ENCODE measurements around the gene GRIK5.

DNA sequence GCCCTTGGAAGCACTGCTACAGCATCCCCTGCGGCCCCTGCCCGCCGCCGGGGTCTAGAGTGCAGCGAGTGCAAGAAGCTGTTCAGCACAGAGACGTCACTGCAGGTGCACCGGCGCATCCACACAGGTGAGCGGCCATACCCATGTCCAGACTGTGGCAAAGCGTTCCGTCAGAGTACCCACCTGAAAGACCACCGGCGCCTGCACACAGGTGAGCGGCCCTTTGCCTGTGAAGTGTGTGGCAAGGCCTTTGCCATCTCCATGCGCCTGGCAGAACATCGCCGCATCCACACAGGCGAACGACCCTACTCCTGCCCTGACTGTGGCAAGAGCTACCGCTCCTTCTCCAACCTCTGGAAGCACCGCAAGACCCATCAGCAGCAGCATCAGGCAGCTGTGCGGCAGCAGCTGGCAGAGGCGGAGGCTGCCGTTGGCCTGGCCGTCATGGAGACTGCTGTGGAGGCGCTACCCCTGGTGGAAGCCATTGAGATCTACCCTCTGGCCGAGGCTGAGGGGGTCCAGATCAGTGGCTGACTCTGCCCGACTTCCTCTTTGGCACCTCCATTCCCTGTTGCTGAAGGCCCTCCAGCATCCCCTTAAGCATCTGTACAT lies 10.9 kb upstream of the GRIK5 start:
- TF ChIP-seq CTCF (IDR thresholded peaks at IDR 0.05; ENCODE audit: extremely low read depth in 1 of 2, insufficient read depth in 1 of 2, low read depth in 1 of 2, low read length in 2 of 2) (no peak), POLR2A (IDR thresholded peaks at IDR 0.05; ENCODE audit: low read depth, low read length) (no peak)

All from endothelial cell of umbilical vein (primary cell).